HG03439 (cell line): ENCODE data around the gene AKAIN1.

Experiments
- ATAC-seq: cut with Tn5 transposase; IDR thresholded peaks from one replicate; pipeline ENCODE4 v1.9.1; 2021; ENCODE audit warnings: mild to moderate bottlenecking, moderate library complexity; ENCODE audit not compliant: unreplicated experiment

Gene AKAIN1

GRCh38 chr18:5197032-5197434, at the start of gene AKAIN1:
Gene AKAIN1 (minus strand): TSS chr18:5197257. CDS start chr18:5197053, 204 bp downstream.
- ATAC-seq, result no peak

DNA sequence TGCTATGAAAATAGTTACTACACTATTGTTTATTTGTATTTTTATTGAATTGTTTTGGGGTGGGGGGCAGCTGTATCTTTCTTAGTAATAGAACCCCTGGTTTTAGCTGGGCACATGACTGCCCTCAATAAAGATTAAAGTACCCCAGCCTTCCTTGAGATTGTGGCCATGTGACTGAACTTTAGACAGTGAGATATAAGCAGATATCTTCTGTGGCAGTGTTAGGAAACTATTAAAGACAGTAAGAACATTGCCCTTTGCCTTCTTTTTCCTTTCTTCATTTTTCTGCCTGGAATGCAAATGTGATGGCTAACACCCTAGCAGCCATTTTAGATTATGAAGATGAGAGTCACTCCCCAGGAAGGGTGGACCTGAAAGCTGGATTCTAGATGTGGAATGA, 47.9 kb upstream of the AKAIN1 start:
- no peak for ATAC-seq

- no peak for ATAC-seq
Observed at GRCh38 chr18:5239447-5239846, 42.4 kb upstream of the AKAIN1 start.

DNA sequence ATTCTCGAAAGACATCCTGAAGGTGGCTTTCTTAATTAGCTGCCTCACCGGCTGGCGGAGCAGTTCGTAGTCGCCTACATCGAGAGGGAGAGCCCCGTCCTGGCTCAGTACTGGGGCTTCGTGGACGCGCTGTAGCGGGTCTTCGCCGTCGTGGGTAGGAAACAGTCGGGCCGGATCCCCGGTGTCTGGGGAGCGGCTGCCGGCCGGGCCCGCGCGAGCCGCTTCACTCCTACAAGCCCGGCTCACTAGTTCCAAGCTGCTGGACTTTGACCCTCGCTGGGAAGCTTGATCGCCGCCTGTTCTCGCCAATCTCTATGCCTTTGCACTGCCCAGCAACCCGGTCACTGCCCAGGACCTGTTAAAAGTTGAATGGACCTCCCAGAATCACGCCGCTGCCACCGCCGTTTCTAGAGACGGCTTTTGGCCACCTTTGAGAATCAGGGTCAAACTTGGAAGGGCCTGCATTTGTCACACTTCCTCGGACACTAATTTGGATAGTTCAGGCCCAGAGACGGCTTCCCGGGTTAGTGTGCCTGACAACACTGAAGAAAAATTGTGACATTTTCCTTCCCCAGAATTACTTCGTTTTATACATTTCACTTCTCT, 41.4 kb upstream of the AKAIN1 start:
- ATAC-seq, result peak; percentile 27

- peak; percentile 94 for ATAC-seq
Observed at GRCh38 chr18:5237723-5238370, 40.8 kb upstream of the AKAIN1 start.

DNA sequence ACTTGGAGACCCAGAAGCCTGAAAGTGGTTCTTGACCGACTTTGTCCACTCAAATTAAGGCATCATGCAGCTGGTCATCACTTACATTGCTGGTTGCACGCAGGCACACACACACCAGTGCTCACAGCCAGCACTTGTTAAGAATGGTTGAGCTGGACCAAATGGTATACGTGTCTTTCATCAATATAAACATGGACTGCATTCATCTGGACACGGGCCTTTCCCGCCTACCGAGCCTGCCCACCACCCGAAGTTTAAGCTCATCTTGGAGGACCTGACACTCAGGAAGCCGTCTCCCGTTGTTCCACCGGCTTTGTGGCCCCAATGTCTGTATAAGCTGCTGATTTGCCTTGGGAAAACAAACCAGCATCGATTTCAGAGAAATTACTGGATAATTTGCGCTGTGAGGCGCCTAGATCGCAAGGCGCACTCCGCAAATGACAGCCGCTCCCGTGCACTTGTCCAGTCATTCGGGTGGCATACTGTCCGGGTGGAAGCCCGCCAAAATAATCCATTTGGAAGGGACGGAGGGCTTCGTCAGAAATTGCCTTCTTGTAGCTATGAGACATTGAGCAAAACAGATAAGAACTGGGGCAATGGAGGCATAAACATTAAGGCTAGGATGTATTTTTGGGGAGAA, 40.1 kb upstream of the AKAIN1 start:
- peak; percentile 40 for ATAC-seq

DNA sequence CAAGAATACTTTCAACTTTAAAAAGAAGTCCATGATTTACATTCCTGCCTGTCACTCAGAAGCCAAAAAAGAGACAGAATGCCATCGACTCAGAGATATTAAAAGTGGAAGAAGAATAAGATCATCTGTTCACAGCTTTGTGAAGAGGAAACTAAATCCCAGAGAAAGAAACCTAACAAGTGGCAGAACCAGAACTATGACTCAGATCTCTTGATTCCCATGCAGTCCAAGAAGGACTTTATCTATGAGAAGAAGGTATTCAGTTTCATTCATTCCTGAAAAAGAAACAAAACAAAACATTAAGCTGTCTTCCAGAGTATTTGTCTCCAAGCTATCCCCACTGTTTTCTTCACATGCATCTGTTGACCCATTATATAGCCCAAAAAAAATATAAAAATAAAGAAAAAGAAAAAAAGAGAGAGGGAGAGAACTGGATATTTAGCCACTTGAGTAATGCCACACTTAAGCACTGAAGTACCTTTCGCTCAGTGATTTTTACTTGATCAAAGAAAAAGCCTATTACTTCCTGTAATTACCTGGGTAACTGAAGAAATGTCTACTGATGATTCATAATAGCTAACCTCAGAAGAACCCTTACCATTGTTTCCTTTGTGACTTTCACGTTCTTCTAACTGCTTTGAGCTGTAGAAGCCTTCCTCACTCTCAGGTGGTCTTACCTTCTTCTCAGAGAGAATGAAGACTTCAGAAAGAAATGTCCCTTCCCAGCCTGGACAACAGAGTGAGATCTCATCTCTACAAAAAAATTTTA, 17.7 kb upstream of the AKAIN1 start:
- no peak for ATAC-seq

DNA sequence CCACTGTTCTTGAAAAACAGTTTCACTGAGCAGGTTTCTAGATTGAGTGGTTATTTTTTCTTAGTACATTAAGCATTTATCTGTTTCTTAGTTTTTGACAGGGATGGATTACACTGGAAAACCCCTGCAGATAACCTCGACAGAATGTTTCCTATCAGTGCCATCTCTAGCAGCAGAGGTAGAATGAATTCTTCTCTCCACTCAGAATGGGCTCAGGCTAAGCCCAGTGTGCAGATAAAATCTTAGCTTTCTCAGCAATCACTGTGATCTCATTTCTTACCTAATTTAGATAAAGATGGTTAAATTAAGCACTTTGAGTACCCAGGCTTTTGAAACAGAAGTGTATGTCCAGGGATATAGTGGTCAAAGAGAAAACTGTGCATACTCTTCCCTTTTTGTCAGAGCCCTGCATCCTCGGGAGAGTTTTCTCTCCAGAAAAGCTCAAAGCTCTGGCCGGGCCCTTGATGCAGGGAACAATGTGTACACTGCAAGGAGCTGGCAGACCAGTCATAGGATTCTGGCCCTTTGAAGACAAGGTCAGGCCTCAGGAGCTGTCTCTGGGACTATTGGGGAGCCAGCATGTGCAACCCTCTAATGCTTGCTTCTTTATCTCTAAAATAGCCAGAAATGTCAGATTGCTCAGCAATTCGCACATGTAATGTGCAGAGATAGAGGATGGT, 10.6 kb upstream of the AKAIN1 start:
- ATAC-seq, result no peak

GRCh38 chr18:5198311-5198710, 1.3 kb upstream of the AKAIN1 start:
- ATAC-seq, result no peak

DNA sequence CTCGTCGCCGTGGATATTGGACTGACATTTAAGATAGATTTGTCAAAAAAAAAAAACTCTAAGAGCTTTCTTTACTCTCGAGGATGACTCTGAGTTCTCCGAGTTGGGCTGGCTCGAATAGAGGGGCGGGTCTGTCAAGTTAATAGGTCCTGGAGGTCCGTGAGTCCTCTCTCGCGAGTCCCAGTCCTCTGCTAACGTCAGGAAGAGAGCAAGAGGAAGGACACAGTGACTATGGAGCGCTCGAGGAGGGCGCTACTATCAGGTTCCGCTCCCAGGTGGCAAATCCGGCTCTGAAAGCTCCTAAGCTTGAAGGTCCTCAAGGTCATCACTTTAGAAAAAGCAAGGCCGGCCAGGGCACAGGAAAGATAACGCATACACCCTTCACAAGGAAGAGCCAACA, 404 bp upstream of the AKAIN1 start:
- ATAC-seq, result no peak

GRCh38 chr18:5196253-5197031, 615 bp downstream of the AKAIN1 start:
- no peak for ATAC-seq

DNA sequence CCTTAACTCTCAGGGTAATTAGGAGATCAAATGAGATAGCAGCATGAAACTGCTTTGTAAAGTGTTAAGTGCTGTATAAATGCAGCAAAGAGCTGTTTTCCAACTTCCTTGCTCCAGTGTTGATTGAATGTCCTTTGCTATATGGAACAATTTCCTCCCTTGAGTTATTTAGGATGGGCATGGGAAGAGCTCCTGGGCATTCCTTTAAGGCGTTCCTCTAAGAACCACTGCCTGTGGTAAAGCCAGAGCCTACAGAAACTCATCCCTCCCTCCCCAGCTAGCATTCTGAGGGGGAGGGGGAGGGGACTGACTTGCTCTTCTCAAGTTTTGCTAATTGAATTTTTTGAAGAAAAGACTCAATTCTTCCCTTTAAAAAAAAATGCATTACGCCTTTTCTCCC, 1.4 kb downstream of the AKAIN1 start:
- ATAC-seq, result no peak

DNA sequence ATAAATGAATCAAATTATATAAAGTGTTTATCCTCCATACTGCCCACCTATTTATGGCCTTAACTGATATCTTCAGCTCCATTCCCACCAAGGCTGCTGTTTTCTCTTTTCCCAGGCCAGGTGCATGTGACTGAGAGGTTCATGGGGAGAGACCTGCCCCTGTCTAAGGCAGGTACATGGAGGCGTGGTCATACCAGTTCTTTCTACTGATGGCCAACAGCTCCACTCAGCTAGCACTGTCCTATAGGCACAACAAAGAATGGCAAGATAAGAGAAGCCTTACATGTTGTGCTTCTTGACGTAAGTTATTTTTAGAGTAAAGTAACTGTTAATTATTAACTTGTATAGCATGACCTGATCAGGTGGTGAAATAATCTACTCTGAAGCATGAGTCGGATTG, 16.8 kb downstream of the AKAIN1 start:
- no peak for ATAC-seq

GRCh38 chr18:5178519-5178918, 18.5 kb downstream of the AKAIN1 start:
- ATAC-seq, result no peak

DNA sequence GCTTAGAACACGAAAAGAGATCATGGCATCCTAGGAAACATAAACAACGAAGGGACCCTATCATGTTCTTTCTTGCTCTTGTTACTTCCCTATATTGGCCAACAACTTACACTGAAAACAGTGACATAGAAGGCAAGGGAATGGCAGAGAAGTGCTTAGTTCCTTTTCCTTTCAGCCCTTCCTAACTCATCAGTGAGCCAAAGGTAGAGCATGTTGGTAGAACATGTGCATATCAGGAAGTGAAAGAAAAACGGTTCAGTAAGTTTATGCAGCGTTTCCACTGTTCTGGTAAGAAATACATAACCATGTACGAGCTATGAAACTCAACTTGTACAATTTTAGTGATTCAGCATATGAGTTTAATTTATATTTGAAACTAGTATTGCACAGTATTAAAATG, 21.7 kb downstream of the AKAIN1 start:
- peak; percentile 64 for ATAC-seq

DNA sequence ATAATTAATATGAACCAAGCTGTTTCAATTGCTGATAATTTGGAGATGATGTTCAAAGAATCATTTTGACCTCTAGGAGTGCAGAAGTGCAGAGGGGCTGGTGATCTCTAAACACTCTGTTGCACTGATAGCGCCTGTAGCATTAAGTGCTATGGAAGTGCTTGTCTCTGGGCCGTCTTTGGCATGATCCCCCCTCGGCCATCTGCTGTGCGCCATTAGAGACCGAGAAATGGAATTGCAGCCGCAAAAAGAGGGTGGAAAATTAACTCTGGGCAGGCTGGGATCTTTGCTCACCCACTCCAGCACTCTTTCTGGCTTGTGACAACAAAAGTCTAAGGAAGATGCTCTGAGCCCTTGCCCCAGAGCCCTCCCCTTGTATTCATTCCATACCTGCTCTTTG, 23.4 kb downstream of the AKAIN1 start:
- ATAC-seq, result no peak

DNA sequence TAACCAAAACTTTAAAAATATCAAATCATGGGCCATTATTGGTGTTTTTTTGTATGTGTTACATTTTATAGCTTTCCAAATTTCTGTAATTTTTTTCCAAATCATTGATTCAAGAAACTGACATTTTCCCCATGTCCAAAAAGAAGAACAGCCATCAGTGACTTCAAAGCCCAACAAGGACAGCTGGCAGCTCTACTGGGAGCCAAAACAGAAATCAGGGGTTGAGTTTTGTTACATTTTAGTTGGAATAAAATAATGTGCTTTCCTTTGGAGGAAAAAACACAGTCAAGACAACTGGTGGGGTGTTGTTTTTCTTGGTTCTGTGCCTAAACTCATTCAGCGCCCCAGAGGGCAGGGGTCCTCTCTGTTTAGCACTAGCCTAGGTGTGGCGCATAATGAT, 23.8 kb downstream of the AKAIN1 start:
- ATAC-seq, result no peak

DNA sequence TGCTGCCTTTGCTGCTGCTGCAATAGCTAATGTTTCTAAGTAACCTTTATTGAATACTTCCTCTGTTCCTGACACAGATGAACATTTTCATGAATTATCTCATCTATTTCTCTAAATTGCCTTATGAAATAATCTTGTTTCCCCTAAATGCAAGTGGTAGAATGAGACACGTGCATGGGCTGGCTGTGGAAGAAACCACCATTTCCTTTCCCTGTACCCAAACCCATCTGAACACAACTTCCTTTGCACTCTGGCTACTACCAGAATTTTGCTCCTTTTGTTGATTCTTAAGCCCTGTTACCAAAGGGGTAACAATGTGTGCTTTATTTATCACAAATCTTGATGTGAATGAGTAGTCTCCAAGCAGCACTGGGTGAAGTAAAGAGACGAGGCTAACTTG, 29.2 kb downstream of the AKAIN1 start:
- ATAC-seq, result no peak

DNA sequence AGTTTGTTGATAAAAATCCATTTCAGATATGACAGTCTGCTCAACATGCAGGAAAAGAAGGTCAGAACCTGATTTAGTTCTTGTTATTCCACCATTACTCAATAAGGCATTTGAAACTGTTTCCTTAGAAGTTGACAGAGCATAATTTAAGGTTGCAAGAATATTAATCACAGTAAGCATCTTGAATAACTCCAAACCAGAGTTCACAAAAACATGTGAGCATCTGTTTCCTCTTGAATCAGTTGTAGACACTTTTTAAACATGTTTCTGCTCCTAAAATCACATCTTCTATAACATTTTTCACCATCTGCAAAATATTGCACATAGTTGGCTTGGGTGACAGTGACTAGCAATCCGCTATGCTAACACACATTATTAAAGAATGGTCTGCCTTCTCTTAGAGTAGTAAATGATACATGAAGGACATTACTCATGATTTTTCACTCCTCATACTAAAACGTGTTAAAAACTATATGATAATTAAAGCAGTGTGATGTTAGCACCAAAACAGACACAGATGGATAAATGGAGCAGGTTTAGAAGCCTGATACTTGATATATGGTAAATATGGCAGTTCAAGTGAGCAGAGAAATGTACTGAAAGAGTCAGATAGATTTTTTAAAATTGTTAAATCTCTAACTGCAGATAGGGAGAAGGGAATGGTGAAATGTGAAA, 30.3 kb downstream of the AKAIN1 start:
- no peak for ATAC-seq

GRCh38 chr18:5164903-5165302, 32.2 kb downstream of the AKAIN1 start:
- no peak for ATAC-seq
